Upper lobe of left lung (tissue), 4 donors: ENCODE results near the gene TECTB.

Experiments
- CTCF ChIP-seq, 6 experiments: fragments of 450-650 bp in 4 of 6; fragments of 200-600 bp in 2 of 6; sonication (generic) in 2 of 6; IDR thresholded peaks; one replicate each; pipeline ENCODE4 v1.5.1; 2016 to 2019; ENCODE audit warnings: antibody characterized with exemption in 6 of 6
- EP300 ChIP-seq, 4 donors: sonication (generic); formaldehyde crosslinking; IDR thresholded peaks; one replicate each; pipeline ENCODE4 v1.5.1; 2017; ENCODE audit warnings: antibody characterized with exemption in 4 of 4, control low read depth in 2 of 4
- POLR2A ChIP-seq, 4 donors: fragments of 450-650 bp; IDR thresholded peaks; one replicate each; pipeline ENCODE4 v1.5.1; 2016 to 2017; ENCODE audit warnings: antibody characterized with exemption in 4 of 4, mild to moderate bottlenecking in 2 of 4
- POLR2AphosphoS5 ChIP-seq, 2 donors: sonication (generic); formaldehyde crosslinking; IDR thresholded peaks; one replicate each; pipeline ENCODE4 v1.5.1; 2017; ENCODE audit warnings: antibody characterized with exemption in 2 of 2

DNA sequence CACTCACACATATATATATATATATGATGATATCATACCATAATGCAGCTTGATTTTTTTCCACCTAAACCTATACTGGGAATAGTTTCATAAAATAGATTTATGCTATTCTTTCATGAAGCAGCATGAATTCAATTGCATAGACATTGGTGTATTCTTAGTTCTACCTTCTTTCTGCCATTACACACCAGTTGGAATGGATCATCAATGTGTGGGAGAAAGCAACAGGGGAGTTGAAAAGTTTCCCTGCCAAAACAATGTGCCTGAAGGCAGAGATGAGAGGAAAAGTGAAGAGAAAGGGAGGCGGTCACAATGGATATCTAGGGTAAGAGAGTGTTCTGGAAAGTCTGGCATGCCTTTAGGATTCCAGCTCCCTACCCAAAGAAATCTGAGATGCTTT, 65.6 kb downstream of the TECTB start:
- no peak for TF ChIP-seq POLR2A (IDR thresholded peaks at IDR 0.05)
- no peak for TF ChIP-seq CTCF (IDR thresholded peaks at IDR 0.05)
- TF ChIP-seq EP300 (IDR thresholded peaks at IDR 0.05): no peak
- no peak for TF ChIP-seq POLR2AphosphoS5 (IDR thresholded peaks at IDR 0.05)
